K562 (cell line): ENCODE data around the gene UTP25. TPM values are rescaled to one million over a fixed set of nuclear protein-coding genes. Genes with fewer than 3 reads are reported as not detected.

Source experiments
- CUX1 ChIP-seq: fragments of 200-800 bp; sonication (Bioruptor generic); IDR thresholded peaks from 2 replicates; pipeline ENCODE4 v1.6.1; 2016; ENCODE audit warnings: missing genetic modification characterization, missing compliant biosample characterization
- NFIC ChIP-seq: fragments of 450-650 bp; IDR thresholded peaks from 2 replicates; pipeline ENCODE4 v1.6.1; 2017; ENCODE audit warnings: mild to moderate bottlenecking, inconsistent platforms
- NRF1 ChIP-seq, 2 experiments: fragments of 450-650 bp; IDR thresholded peaks in 1 of 2; conservative IDR thresholded peaks in 1 of 2; 2 replicates each; pipeline ENCODE4 v1.6.1; 2014; ENCODE audit warnings: mild to moderate bottlenecking in 2 of 2
- SIN3B ChIP-seq: fragments of 450-650 bp; IDR thresholded peaks from 2 replicates; pipeline ENCODE4 v1.6.1; 2017; ENCODE audit warnings: low read depth, mild to moderate bottlenecking, moderate library complexity
- SMARCE1 ChIP-seq: fragments of 450-650 bp; IDR thresholded peaks from 2 replicates; pipeline ENCODE4 v1.7.1; 2016; ENCODE audit warnings: mild to moderate bottlenecking
- ZNF12 ChIP-seq: sonication (generic); formaldehyde crosslinking; IDR thresholded peaks from 2 replicates; pipeline ENCODE4 v1.4.0; 2020; ENCODE audit warnings: mild to moderate bottlenecking, missing genetic modification reagents
- ZNF280B ChIP-seq: fragments of 250-450 bp; sonication (Bioruptor Pico); IDR thresholded peaks from 2 replicates; pipeline ENCODE4 v1.5.1; 2021; ENCODE audit warnings: mild to moderate bottlenecking
- ZNF584 ChIP-seq: fragments of 200-800 bp; sonication (Bioruptor generic); IDR thresholded peaks from 2 replicates; pipeline ENCODE4 v1.6.1; 2016; ENCODE audit warnings: low read depth, mild to moderate bottlenecking, missing genetic modification characterization, missing compliant biosample characterization
- ZNF644 ChIP-seq: fragments of 200-800 bp; sonication (Bioruptor generic); IDR thresholded peaks from 2 replicates; pipeline ENCODE4 v1.6.1; 2016; ENCODE audit warnings: low read depth, missing genetic modification characterization, missing compliant biosample characterization
- polyA plus RNA-seq, 8 experiments: library from polyadenylated mRNA; depleted of rRNA in 4 of 8; stranded (reverse) in 5 of 8; unstranded in 3 of 8; fragments of >200 nt; fragmentation: Nextera tagmentation in 2 of 8; fragmentation: Illumina TruSeq in 1 of 8; extraction: Ambion mirVana in 2 of 8; extraction: Trizol in 1 of 8; gene quantifications; 2 replicates each; pipeline versions ENCODE4 v1.2.1 to v1.2.3, GENCODE V29; 2011 to 2014; ENCODE audit warnings: inconsistent platforms in 1 of 8, missing spikeins in 1 of 8
- total RNA-seq, 7 experiments: library from RNA; depleted of rRNA in 6 of 7; stranded (reverse); fragments of >200 nt in 6 of 7; fragmentation: Illumina TruSeq in 2 of 7; extraction: Trizol in 2 of 7; gene quantifications; 2 replicates each; pipeline versions ENCODE4 v1.2.1 to v1.2.3, GENCODE V29; 2011 to 2021; ENCODE audit warnings: low replicate concordance in 1 of 7
- TF ChIP-seq, protein P1 (sequence below), 2 experiments: fragments of 150-350 bp in 1 of 2; IDR thresholded peaks; 2 replicates each; pipeline ENCODE4 v1.6.1; 2012 to 2016; ENCODE audit warnings: low read depth in 2 of 2, low read length in 2 of 2, mild to moderate bottlenecking in 1 of 2, moderate library complexity in 1 of 2
- TF ChIP-seq, protein P2 (sequence below): sonication (generic); formaldehyde crosslinking; IDR thresholded peaks from 2 replicates; pipeline ENCODE4 v1.9.0; 2022; ENCODE audit warnings: mild to moderate bottlenecking, missing genetic modification reagents
- TF ChIP-seq, protein P3 (sequence below), 2 experiments: fragments of 200-800 bp in 1 of 2; sonication (Bioruptor generic) in 1 of 2; sonication (generic) in 1 of 2; formaldehyde crosslinking in 1 of 2; IDR thresholded peaks in 1 of 2; conservative IDR thresholded peaks in 1 of 2; 2 replicates each; pipeline versions ENCODE4 v1.5.0 to v1.6.1; 2016 to 2020; ENCODE audit warnings: missing compliant biosample characterization in 1 of 2, missing genetic modification characterization in 1 of 2, missing genetic modification reagents in 1 of 2
- TF ChIP-seq, protein P4 (sequence below): IDR thresholded peaks from 2 replicates; pipeline ENCODE4 v1.6.1; 2011; ENCODE audit not compliant: insufficient read length; ENCODE audit errors: extremely low read depth

Gene UTP25
- total and polyA plus RNA-seq, 9 of the 15 experiments (the other 6 are each of a cell fraction or from before 2014, with no cell fraction given): 5.7 to 17.6 (median 12.0) TPM

- TF ChIP-seq CUX1 (CRISPR knock-in tag): no peak
- no peak for TF ChIP-seq ZNF280B (CRISPR knock-in tag)
- peak; percentile 64; the same call in 1 of the 2 replicates for TF ChIP-seq SMARCE1
- TF ChIP-seq, protein P1, sequence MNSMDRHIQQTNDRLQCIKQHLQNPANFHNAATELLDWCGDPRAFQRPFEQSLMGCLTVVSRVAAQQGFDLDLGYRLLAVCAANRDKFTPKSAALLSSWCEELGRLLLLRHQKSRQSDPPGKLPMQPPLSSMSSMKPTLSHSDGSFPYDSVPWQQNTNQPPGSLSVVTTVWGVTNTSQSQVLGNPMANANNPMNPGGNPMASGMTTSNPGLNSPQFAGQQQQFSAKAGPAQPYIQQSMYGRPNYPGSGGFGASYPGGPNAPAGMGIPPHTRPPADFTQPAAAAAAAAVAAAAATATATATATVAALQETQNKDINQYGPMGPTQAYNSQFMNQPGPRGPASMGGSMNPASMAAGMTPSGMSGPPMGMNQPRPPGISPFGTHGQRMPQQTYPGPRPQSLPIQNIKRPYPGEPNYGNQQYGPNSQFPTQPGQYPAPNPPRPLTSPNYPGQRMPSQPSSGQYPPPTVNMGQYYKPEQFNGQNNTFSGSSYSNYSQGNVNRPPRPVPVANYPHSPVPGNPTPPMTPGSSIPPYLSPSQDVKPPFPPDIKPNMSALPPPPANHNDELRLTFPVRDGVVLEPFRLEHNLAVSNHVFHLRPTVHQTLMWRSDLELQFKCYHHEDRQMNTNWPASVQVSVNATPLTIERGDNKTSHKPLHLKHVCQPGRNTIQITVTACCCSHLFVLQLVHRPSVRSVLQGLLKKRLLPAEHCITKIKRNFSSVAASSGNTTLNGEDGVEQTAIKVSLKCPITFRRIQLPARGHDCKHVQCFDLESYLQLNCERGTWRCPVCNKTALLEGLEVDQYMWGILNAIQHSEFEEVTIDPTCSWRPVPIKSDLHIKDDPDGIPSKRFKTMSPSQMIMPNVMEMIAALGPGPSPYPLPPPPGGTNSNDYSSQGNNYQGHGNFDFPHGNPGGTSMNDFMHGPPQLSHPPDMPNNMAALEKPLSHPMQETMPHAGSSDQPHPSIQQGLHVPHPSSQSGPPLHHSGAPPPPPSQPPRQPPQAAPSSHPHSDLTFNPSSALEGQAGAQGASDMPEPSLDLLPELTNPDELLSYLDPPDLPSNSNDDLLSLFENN (IDR thresholded peaks at IDR 0.05; ENCODE audit: low read depth in 2 of 2, low read length in 2 of 2): no peak
- TF ChIP-seq NFIC: no peak
- no peak for TF ChIP-seq ZNF584 (CRISPR knock-in tag)
- TF ChIP-seq, protein P2, sequence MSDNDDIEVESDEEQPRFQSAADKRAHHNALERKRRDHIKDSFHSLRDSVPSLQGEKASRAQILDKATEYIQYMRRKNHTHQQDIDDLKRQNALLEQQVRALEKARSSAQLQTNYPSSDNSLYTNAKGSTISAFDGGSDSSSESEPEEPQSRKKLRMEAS: no peak
- TF ChIP-seq ZNF644: no peak; the same call in 1 of the 2 replicates
- no peak for TF ChIP-seq ZNF12 (CRISPR knock-in tag)
- TF ChIP-seq, protein P3, sequence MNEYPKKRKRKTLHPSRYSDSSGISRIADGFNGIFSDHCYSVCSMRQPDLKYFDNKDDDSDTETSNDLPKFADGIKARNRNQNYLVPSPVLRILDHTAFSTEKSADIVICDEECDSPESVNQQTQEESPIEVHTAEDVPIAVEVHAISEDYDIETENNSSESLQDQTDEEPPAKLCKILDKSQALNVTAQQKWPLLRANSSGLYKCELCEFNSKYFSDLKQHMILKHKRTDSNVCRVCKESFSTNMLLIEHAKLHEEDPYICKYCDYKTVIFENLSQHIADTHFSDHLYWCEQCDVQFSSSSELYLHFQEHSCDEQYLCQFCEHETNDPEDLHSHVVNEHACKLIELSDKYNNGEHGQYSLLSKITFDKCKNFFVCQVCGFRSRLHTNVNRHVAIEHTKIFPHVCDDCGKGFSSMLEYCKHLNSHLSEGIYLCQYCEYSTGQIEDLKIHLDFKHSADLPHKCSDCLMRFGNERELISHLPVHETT (CRISPR knock-in tag; conservative IDR thresholded peaks at IDR 0.05 in 1 of 2, IDR thresholded peaks at IDR 0.05 in 1 of 2): peak in 1 of 2 experiments; percentile 67; a peak in 1 of 4 replicates
- no peak for TF ChIP-seq SIN3B
- TF ChIP-seq, protein P4, sequence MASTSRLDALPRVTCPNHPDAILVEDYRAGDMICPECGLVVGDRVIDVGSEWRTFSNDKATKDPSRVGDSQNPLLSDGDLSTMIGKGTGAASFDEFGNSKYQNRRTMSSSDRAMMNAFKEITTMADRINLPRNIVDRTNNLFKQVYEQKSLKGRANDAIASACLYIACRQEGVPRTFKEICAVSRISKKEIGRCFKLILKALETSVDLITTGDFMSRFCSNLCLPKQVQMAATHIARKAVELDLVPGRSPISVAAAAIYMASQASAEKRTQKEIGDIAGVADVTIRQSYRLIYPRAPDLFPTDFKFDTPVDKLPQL: no peak
- peak in 1 of 2 experiments; percentile 33; a peak in 2 of 4 replicates for TF ChIP-seq NRF1 (conservative IDR thresholded peaks at IDR 0.05 in 1 of 2, IDR thresholded peaks at IDR 0.05 in 1 of 2)
Measured at GRCh38 chr1:209884665-209885117, 56.9 kb downstream of the UTP25 start (continued).
